Prostate gland (tissue), 2 donors: ENCODE data around the gene CALB2.

ENCODE experiments used
- CTCF ChIP-seq, 4 experiments: fragments of 200-600 bp in 2 of 4; fragments of 450-650 bp in 2 of 4; sonication (generic) in 2 of 4; IDR thresholded peaks; 1 replicate in 3 of 4; 2 replicates in 1 of 4; pipeline ENCODE4 v1.5.1; 2016 to 2019; ENCODE audit warnings: antibody characterized with exemption in 4 of 4, mild to moderate bottlenecking in 2 of 4, moderate library complexity in 2 of 4
- POLR2A ChIP-seq: fragments of 450-650 bp; IDR thresholded peaks from one replicate; pipeline ENCODE4 v1.6.1; 2016; ENCODE audit warnings: antibody characterized with exemption, mild to moderate bottlenecking
- POLR2AphosphoS5 ChIP-seq: sonication (generic); formaldehyde crosslinking; IDR thresholded peaks from one replicate; pipeline ENCODE4 v1.6.1; 2017; ENCODE audit warnings: antibody characterized with exemption

GRCh38 chr16:71424626-71425025 is 66.1 kb downstream of the CALB2 start:
- TF ChIP-seq CTCF (IDR thresholded peaks at IDR 0.05) (no peak), POLR2A (no peak), POLR2AphosphoS5 (no peak)
